Psoas muscle (tissue), 8 donors: ENCODE data around the gene FATE1. TPM values are rescaled to one million over a fixed set of nuclear protein-coding genes. Genes with fewer than 3 reads are reported as not detected.
A peak's percentile ranks its signal among the peaks of the same experiment; 100 is the strongest.
"Not testable (repeated sequence)": the region's sequence is repeated elsewhere in the genome, so short reads cannot be mapped to it uniquely, and the experiment has no call there.

Experiments
- ATAC-seq, 4 donors: fragments of 200-7000 bp; cut with Tn5 transposase; one replicate each; pipeline ENCODE4 v1.9.1; 2020; ENCODE audit warnings: moderate library complexity in 3 of 4, mild to moderate bottlenecking in 2 of 4
- DNase-seq, 2 donors: peaks; one replicate each; pipeline ENCODE4 v3.0.0-alpha.2; 2020
- H3K27ac ChIP-seq: fragments of 200-600 bp; one replicate; pipeline ENCODE4 v1.8.0; 2022
- H3K27me3 ChIP-seq, 3 donors: fragments of 200-600 bp in 1 of 3; one replicate each; pipeline versions ENCODE4 v1.6.1 to v1.8.0; 2013 to 2022; ENCODE audit warnings: low read length in 2 of 3, mild to moderate bottlenecking in 2 of 3, moderate library complexity in 1 of 3; ENCODE audit not compliant: insufficient read depth in 3 of 3
- H3K36me3 ChIP-seq, 2 donors: fragments of 200-600 bp in 1 of 2; one replicate each; pipeline versions ENCODE4 v1.6.1 to v1.8.0; 2013 to 2022; ENCODE audit warnings: low read depth in 1 of 2, mild to moderate bottlenecking in 1 of 2, moderate library complexity in 1 of 2; ENCODE audit not compliant: insufficient read depth in 1 of 2
- H3K4me1 ChIP-seq: fragments of 200-600 bp; one replicate; pipeline ENCODE4 v1.8.0; 2022
- H3K4me3 ChIP-seq: fragments of 200-600 bp; one replicate; pipeline ENCODE4 v1.8.0; 2022; ENCODE audit warnings: mild to moderate bottlenecking
- H3K9me3 ChIP-seq: fragments of 200-600 bp; one replicate; pipeline ENCODE4 v1.8.0; 2022
- WGBS, 3 donors: extraction: QIAGEN DNeasy Blood & Tissue Kit; methylation state at CpG; one replicate each; pipeline versions ENCODE4 v1.1.6 to v1.1.7; 2013; 5-methylcytosine and 5-hydroxymethylcytosine counted together
- intact Hi-C, 2 donors: fragments of 100-400 bp; cut with DNase I; formaldehyde crosslinking; loops; one replicate each; pipeline versions ENCODE4 v1.11.0 to v1.14.2; 2022
- polyA plus RNA-seq, 3 donors: library from polyadenylated mRNA; stranded (reverse); fragments of 200-250 nt; gene quantifications; one replicate each; pipeline ENCODE4 v1.2.3, GENCODE V29; 2013
- total RNA-seq, 4 donors: library from RNA; stranded (reverse); fragmentation: NEBNext Ultra II Directional in 2 of 4; extraction: Animal tissue kit (Norgen Biotek cat#: 25700) in 2 of 4; gene quantifications; one replicate each; pipeline versions ENCODE4 v1.2.1 to v1.2.4, GENCODE V29; 2021 to 2023
- TF ChIP-seq, protein P1 (sequence below): fragments of 200-600 bp; IDR thresholded peaks from one replicate; pipeline ENCODE4 v1.8.0; 2022; ENCODE audit warnings: antibody characterized with exemption
- donor health status: healthy with polysubstance abuse.
- donor health status: DM: no; HTN: no; CAD: no; lungs with moderate emphysema.
- donor health status: Bipolar disorder and iron deficiency.
- donor health status: healthy.
- donor health status: DM: yes; HTN: yes; CAD: no.
- donor health status: DM: no; HTN: no; CAD: no.
- donor health status: DM: no; HTN: no; CAD: no.
- donor health status: DM: yes; HTN: yes; CAD: no.

Gene FATE1
- total and polyA plus RNA-seq, 7 donors: 0.06 to 0.39 (median 0.15) TPM; not detected in 3

DNA sequence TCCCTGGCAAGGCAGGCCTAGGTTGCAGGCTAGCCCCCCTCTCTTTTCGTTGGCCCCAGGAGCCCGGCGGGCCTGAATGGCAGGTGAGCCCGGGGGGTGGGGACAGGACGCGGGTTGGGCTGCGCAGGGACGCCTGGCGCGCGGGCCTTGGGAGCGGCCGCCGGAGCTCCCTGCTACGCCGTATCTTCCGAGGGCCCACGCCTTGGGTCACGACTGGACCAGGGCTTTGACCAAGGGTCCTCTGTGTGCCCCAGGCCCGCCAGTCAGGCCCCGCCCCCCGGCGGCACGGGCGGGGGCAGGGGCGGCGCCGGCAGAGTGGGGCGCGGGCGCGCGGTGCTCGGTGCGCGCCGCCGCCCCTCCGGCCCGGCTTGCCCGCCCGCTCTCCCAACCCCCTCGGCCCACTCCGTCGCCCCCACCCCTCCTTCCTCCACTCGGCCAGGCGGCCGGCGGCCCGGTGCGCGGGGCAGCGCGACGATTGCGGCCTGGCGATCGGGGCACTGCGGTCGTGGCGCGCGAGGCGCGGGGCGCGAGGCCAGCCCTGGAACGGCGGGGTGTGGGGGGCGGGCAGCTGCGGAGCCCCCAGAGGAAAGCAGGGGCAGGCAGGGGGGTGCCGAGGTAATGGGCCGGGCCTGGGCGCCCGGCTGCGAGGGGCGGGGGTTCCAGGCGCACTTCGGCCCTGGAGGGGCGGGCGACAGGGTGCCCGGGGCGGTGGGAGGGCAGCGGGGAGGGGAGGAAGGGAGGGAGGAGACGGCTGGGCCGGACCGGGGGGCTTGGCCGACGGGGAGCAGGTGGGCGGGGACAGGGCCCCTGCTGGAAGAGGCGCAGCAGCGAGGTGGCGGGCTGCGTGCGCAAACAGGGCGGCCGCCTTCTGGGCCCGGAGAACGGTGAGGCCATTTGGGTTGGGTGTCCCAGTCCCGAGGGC is 20.9 kb upstream of the FATE1 start, which contains the start of gene PRRG3:
PRRG3 (plus strand) TSS at position 798 of the 922 bp plus-strand sequence. CDS start 3,357 bp downstream, outside the sequence.
- TF ChIP-seq, protein P1, sequence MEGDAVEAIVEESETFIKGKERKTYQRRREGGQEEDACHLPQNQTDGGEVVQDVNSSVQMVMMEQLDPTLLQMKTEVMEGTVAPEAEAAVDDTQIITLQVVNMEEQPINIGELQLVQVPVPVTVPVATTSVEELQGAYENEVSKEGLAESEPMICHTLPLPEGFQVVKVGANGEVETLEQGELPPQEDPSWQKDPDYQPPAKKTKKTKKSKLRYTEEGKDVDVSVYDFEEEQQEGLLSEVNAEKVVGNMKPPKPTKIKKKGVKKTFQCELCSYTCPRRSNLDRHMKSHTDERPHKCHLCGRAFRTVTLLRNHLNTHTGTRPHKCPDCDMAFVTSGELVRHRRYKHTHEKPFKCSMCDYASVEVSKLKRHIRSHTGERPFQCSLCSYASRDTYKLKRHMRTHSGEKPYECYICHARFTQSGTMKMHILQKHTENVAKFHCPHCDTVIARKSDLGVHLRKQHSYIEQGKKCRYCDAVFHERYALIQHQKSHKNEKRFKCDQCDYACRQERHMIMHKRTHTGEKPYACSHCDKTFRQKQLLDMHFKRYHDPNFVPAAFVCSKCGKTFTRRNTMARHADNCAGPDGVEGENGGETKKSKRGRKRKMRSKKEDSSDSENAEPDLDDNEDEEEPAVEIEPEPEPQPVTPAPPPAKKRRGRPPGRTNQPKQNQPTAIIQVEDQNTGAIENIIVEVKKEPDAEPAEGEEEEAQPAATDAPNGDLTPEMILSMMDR: no peak
- no peak for DNase-seq
- 4 to 23% (median 8%) methylated on average over 12 to 67 of the region's 100 CpGs for WGBS, 3 donors
- no peak for ATAC-seq
- H3K27me3 ChIP-seq: peaks cover 0 to 15% (median 3%) of the 10 kb centered on the region in 3 donors
- intact Hi-C loops: no loop called here
- peak within 1 kb of the TSS; percentile 36 for H3K4me3 ChIP-seq
- H3K36me3 ChIP-seq: no peaks in the 10 kb centered on the region
- no peaks in the 10 kb centered on the region for H3K4me1 ChIP-seq
- H3K9me3 ChIP-seq: no peaks in the 10 kb centered on the region
- no peak within 1 kb of the TSS for H3K27ac ChIP-seq

GRCh38 chrX:151695583-151696340 is 20.1 kb upstream of the FATE1 start:
- TF ChIP-seq, protein P1: no peak
- no peak for ATAC-seq
- Histone ChIP-seq H3K36me3 (no peaks in the 10 kb centered on the region), H3K4me3 (peak overlapping the region; percentile 36), H3K27me3 (peaks cover 0 to 15% (median 3%) of the 10 kb centered on the region in 3 donors), H3K9me3 (no peaks in the 10 kb centered on the region), H3K4me1 (no peaks in the 10 kb centered on the region), H3K27ac (no peak overlapping the region)
- DNase-seq: no peak
- intact Hi-C loops: no loop called here
- WGBS, 3 donors: 27 to 51% (median 31%) methylated on average over 18 to 19 of the region's 19 CpGs

GRCh38 chrX:151697082-151697481 is 18.8 kb upstream of the FATE1 start:
- WGBS, 3 donors: 65 to 71% (median 67%) methylated on average over 7 to 8 of the region's 8 CpGs
- DNase-seq, H3K9me3 ChIP-seq, intact Hi-C loops, ATAC-seq, H3K4me3 ChIP-seq, H3K27ac ChIP-seq, H3K4me1 ChIP-seq, H3K36me3 ChIP-seq: not testable (repeated sequence)
- H3K27me3 ChIP-seq: peaks cover 0 to 15% (median 3%) of the 10 kb centered on the region in 3 donors

GRCh38 chrX:151697522-151697921 is 18.3 kb upstream of the FATE1 start:
- intact Hi-C loops: no loop called here
- H3K27ac ChIP-seq: no peak overlapping the region
- 32 to 44% (median 41%) methylated on average over 4 of the region's 4 CpGs for WGBS, 3 donors
- TF ChIP-seq, protein P1: no peak
- peaks cover 0 to 15% (median 3%) of the 10 kb centered on the region in 3 donors for H3K27me3 ChIP-seq
- H3K4me3 ChIP-seq: no peak overlapping the region
- peak in 1 of 2 donors; percentile 30 for DNase-seq
- no peaks in the 10 kb centered on the region for H3K36me3 ChIP-seq
- ATAC-seq: peak; percentile 15 to 65 (median 54)
- H3K9me3 ChIP-seq: no peaks in the 10 kb centered on the region
- H3K4me1 ChIP-seq: no peaks in the 10 kb centered on the region

- Histone ChIP-seq H3K4me3 (no peak overlapping the region), H3K9me3 (no peaks in the 10 kb centered on the region), H3K27me3 (peaks cover 0 to 12% (median 3%) of the 10 kb centered on the region in 3 donors), H3K27ac (no peak overlapping the region), H3K4me1 (no peaks in the 10 kb centered on the region), H3K36me3 (no peaks in the 10 kb centered on the region)
- TF ChIP-seq, protein P1: no peak
- WGBS, 3 donors: 68 to 100% (median 92%) methylated on average over 3 to 6 of the region's 6 CpGs
- no peak for DNase-seq
- ATAC-seq: no peak
- intact Hi-C loops: no loop called here
Measured at GRCh38 chrX:151698485-151698884, 17.4 kb upstream of the FATE1 start.
